Karpas-422 (cell line): ENCODE measurements around the gene IL18BP. TPM values are rescaled to one million over a fixed set of nuclear protein-coding genes. Genes with fewer than 3 reads are reported as not detected.
A peak's percentile ranks its signal among the peaks of the same experiment; 100 is the strongest.

Experiments used
- DNase-seq: peaks from one replicate; pipeline ENCODE4 v3.0.0-alpha.2; 2015
- H2AFZ ChIP-seq: fragments of 200-600 bp; sonication (generic); 2 replicates; pipeline ENCODE4 v1.6.1; 2014; ENCODE audit warnings: antibody characterized with exemption, low read length, mixed read lengths
- H3K27ac ChIP-seq: fragments of 200-600 bp; sonication (generic); 2 replicates; pipeline ENCODE4 v1.5.1; 2014; ENCODE audit warnings: mild to moderate bottlenecking, low read length, moderate library complexity
- H3K27me3 ChIP-seq: fragments of 200-600 bp; sonication (generic); 2 replicates; pipeline ENCODE4 v1.6.1; 2014; ENCODE audit warnings: low read length, mixed read lengths
- H3K36me3 ChIP-seq: fragments of 200-600 bp; sonication (generic); 2 replicates; pipeline ENCODE4 v1.6.1; 2014; ENCODE audit warnings: low read length, mixed read lengths; ENCODE audit not compliant: insufficient read depth
- H3K4me1 ChIP-seq: fragments of 200-600 bp; sonication (generic); 2 replicates; pipeline ENCODE4 v1.6.1; 2014; ENCODE audit warnings: mild to moderate bottlenecking, low read length, mixed read lengths
- H3K4me2 ChIP-seq: fragments of 200-600 bp; sonication (generic); 2 replicates; pipeline ENCODE4 v1.6.1; 2014; ENCODE audit warnings: low read length, low read depth, mild to moderate bottlenecking; ENCODE audit not compliant: poor library complexity, severe bottlenecking
- H3K4me3 ChIP-seq: fragments of 200-600 bp; sonication (generic); 2 replicates; pipeline ENCODE4 v1.5.1; 2014; ENCODE audit warnings: mild to moderate bottlenecking, antibody characterized with exemption, low read length, mixed read lengths
- H3K79me2 ChIP-seq: fragments of 200-600 bp; sonication (generic); 2 replicates; pipeline ENCODE4 v1.6.1; 2014; ENCODE audit warnings: mild to moderate bottlenecking, low read length, mixed read lengths
- H3K9ac ChIP-seq: fragments of 200-600 bp; sonication (generic); 2 replicates; pipeline ENCODE4 v1.6.0; 2014; ENCODE audit warnings: low read length
- H3K9me2 ChIP-seq: fragments of 200-600 bp; sonication (generic), shearing (Covaris generic); replicated peaks from 2 replicates; pipeline ENCODE4 v1.6.0; 2014; ENCODE audit warnings: mild to moderate bottlenecking, low read length, moderate library complexity; ENCODE audit not compliant: insufficient read depth
- H3K9me3 ChIP-seq: fragments of 300-700, 200-600 bp; sonication (generic); 2 replicates; pipeline ENCODE4 v1.6.1; 2014; ENCODE audit warnings: low read length, mixed read lengths
- H4K20me1 ChIP-seq: fragments of 200-600 bp; sonication (generic); 2 replicates; pipeline ENCODE4 v1.6.1; 2014; ENCODE audit warnings: mild to moderate bottlenecking, antibody characterized with exemption, low read length, low read depth; ENCODE audit not compliant: insufficient read depth
- total RNA-seq: library from RNA; depleted of rRNA; stranded (reverse); fragments of >200 nt; shearing (Covaris generic); gene quantifications from 2 replicates; pipeline ENCODE4 v1.2.3, GENCODE V29; 2014; ENCODE audit warnings: low replicate concordance

The IL18BP gene
- total RNA-seq, 1 experiment from 2014 or later = 5.4 TPM

- Histone ChIP-seq H3K9ac (no peak overlapping the region), H4K20me1 (peaks cover 79% of the 10 kb centered on the region), H3K27ac (no peak overlapping the region), H3K79me2 (no peaks in the 10 kb centered on the region), H3K9me3 (no peaks in the 10 kb centered on the region), H2AFZ (no peak overlapping the region), H3K4me1 (peaks cover 60% of the 10 kb centered on the region), H3K4me3 (peak overlapping the region; percentile 52; the same call in 1 of the 2 replicates), H3K36me3 (no peaks in the 10 kb centered on the region), H3K27me3 (0 out of 2 replicates have a peak, but pooled peaks cover 2% of the 10 kb centered on the region), H3K9me2 (no peaks in the 10 kb centered on the region), H3K4me2 (peak overlapping the region; percentile 76)
- DNase-seq = no peak
These were observed 40.5 kb downstream of the IL18BP start for GRCh38 chr11:72039031-72039855.

- Histone ChIP-seq H3K9ac (no peak overlapping the region), H3K36me3 (no peaks in the 10 kb centered on the region), H3K4me1 (peaks cover 60% of the 10 kb centered on the region), H3K27ac (no peak overlapping the region), H3K9me3 (no peaks in the 10 kb centered on the region), H2AFZ (no peak overlapping the region), H3K4me2 (no peak overlapping the region), H3K4me3 (no peak overlapping the region), H3K9me2 (no peaks in the 10 kb centered on the region), H3K27me3 (0 out of 2 replicates have a peak, but pooled peaks cover 2% of the 10 kb centered on the region), H4K20me1 (peaks cover 84% of the 10 kb centered on the region), H3K79me2 (no peaks in the 10 kb centered on the region)
- DNase-seq = no peak
These were observed 41.2 kb downstream of the IL18BP start for GRCh38 chr11:72039856-72040401.

GRCh38 chr11:72040491-72041363 is 42.0 kb downstream of the IL18BP start:
- no peak overlapping the region for H3K9ac ChIP-seq
- H3K27ac ChIP-seq = no peak overlapping the region
- H2AFZ ChIP-seq = no peak overlapping the region
- H3K4me3 ChIP-seq = peak overlapping the region; percentile 28; the same call in 1 of the 2 replicates
- H3K36me3 ChIP-seq = no peaks in the 10 kb centered on the region
- no peaks in the 10 kb centered on the region for H3K9me2 ChIP-seq
- H4K20me1 ChIP-seq = peaks cover 89% of the 10 kb centered on the region
- DNase-seq = peak; percentile 61
- H3K79me2 ChIP-seq = no peaks in the 10 kb centered on the region
- no peaks in the 10 kb centered on the region for H3K9me3 ChIP-seq
- H3K4me2 ChIP-seq = peak overlapping the region; percentile 48
- 0 out of 2 replicates have a peak, but pooled peaks cover 2% of the 10 kb centered on the region for H3K27me3 ChIP-seq
- H3K4me1 ChIP-seq = peaks cover 60% of the 10 kb centered on the region

GRCh38 chr11:72041364-72042063 is 42.8 kb downstream of the IL18BP start:
- Histone ChIP-seq H3K27me3 (0 out of 2 replicates have a peak, but pooled peaks cover 2% of the 10 kb centered on the region), H3K4me3 (peak overlapping the region; percentile 28; the same call in 1 of the 2 replicates), H3K9ac (no peak overlapping the region), H2AFZ (no peak overlapping the region), H3K4me2 (peak overlapping the region; percentile 48), H3K4me1 (peaks cover 54% of the 10 kb centered on the region), H4K20me1 (peaks cover 87% of the 10 kb centered on the region), H3K27ac (no peak overlapping the region), H3K79me2 (no peaks in the 10 kb centered on the region), H3K36me3 (no peaks in the 10 kb centered on the region), H3K9me3 (no peaks in the 10 kb centered on the region), H3K9me2 (no peaks in the 10 kb centered on the region)
- no peak for DNase-seq

- no peak overlapping the region for H2AFZ ChIP-seq
- H3K27ac ChIP-seq = no peak overlapping the region
- 0 out of 2 replicates have a peak, but pooled peaks cover 2% of the 10 kb centered on the region for H3K27me3 ChIP-seq
- no peak overlapping the region for H3K4me2 ChIP-seq
- H3K79me2 ChIP-seq = no peaks in the 10 kb centered on the region
- H4K20me1 ChIP-seq = peaks cover 81% of the 10 kb centered on the region
- H3K36me3 ChIP-seq = no peaks in the 10 kb centered on the region
- H3K9me2 ChIP-seq = no peaks in the 10 kb centered on the region
- no peak overlapping the region for H3K9ac ChIP-seq
- H3K9me3 ChIP-seq = no peaks in the 10 kb centered on the region
- DNase-seq = no peak
- H3K4me1 ChIP-seq = peaks cover 47% of the 10 kb centered on the region
- H3K4me3 ChIP-seq = no peak overlapping the region
These were observed 43.5 kb downstream of the IL18BP start for GRCh38 chr11:72042064-72042745.

- Histone ChIP-seq H3K9me2 (no peaks in the 10 kb centered on the region), H3K9ac (no peak overlapping the region), H3K27ac (no peak overlapping the region), H3K79me2 (no peaks in the 10 kb centered on the region), H2AFZ (no peak overlapping the region), H3K4me1 (peaks cover 11% of the 10 kb centered on the region), H4K20me1 (peaks cover 64% of the 10 kb centered on the region), H3K4me2 (no peak overlapping the region), H3K36me3 (no peaks in the 10 kb centered on the region), H3K9me3 (no peaks in the 10 kb centered on the region), H3K27me3 (no peaks in the 10 kb centered on the region), H3K4me3 (no peak overlapping the region)
- DNase-seq = no peak
These were observed 47.1 kb downstream of the IL18BP start for GRCh38 chr11:72045849-72046248.

GRCh38 chr11:72048766-72049460 is 50.2 kb downstream of the IL18BP start:
- Histone ChIP-seq H3K79me2 (no peaks in the 10 kb centered on the region), H3K4me2 (no peak overlapping the region)

More at GRCh38 chr11:72048766-72049460, 50.2 kb downstream of the IL18BP start:
- H3K9ac ChIP-seq = no peak overlapping the region
- no peak for DNase-seq
- H3K27me3 ChIP-seq = no peaks in the 10 kb centered on the region
- no peaks in the 10 kb centered on the region for H3K36me3 ChIP-seq
- no peak overlapping the region for H2AFZ ChIP-seq
- no peaks in the 10 kb centered on the region for H3K4me1 ChIP-seq
- H3K4me3 ChIP-seq = no peak overlapping the region
- no peaks in the 10 kb centered on the region for H3K9me2 ChIP-seq
- no peaks in the 10 kb centered on the region for H3K9me3 ChIP-seq
- H3K27ac ChIP-seq = no peak overlapping the region
- peaks cover 57% of the 10 kb centered on the region for H4K20me1 ChIP-seq
